Activated naive CD8-positive, alpha-beta T cell treated with anti-CD3 and anti-CD28 coated beads, Interleukin-2, amount 50 U/mL, for 16 hours (primary cell): ENCODE results near the gene ALS2CL.

Experiments used
- DNase-seq: peaks from one replicate; pipeline ENCODE4 v3.0.0-alpha.2; 2020; ENCODE audit warnings: low read depth, low spot score

The ALS2CL gene

GRCh38 chr3:46639221-46639620 is 54.3 kb downstream of the ALS2CL start:
- no peak for DNase-seq

DNA sequence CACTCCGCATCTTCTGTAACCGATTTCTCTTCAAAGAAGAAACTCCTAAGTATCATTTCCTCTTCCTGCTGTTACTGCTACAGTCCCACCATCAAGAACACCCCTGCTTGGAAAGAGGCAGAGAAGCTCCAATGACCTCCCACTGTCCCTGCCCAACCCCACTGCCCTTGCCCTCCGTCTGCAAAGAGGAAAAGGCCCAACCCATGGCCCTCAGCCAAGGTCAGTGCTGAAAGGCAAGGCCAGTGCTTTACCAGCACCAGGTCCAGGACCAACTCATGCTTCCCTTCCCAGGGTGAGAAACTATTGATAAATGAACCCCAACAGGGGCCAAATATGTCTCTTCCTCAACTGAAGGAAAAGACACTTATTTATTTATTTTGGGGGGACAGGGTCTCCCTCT is 58.6 kb downstream of the ALS2CL start:
- no peak for DNase-seq

GRCh38 chr3:46632792-46633191 is 60.7 kb downstream of the ALS2CL start:
- DNase-seq = no peak

GRCh38 chr3:46629551-46630517 is 63.6 kb downstream of the ALS2CL start:
- peak; percentile 60 for DNase-seq

- no peak for DNase-seq
Observed at GRCh38 chr3:46628901-46629369, 64.5 kb downstream of the ALS2CL start.

GRCh38 chr3:46627078-46627477 is 66.4 kb downstream of the ALS2CL start:
- DNase-seq = no peak

GRCh38 chr3:46626039-46626438 is 67.4 kb downstream of the ALS2CL start:
- no peak for DNase-seq

- DNase-seq = no peak
Observed at GRCh38 chr3:46624975-46625490, 68.4 kb downstream of the ALS2CL start.

DNA sequence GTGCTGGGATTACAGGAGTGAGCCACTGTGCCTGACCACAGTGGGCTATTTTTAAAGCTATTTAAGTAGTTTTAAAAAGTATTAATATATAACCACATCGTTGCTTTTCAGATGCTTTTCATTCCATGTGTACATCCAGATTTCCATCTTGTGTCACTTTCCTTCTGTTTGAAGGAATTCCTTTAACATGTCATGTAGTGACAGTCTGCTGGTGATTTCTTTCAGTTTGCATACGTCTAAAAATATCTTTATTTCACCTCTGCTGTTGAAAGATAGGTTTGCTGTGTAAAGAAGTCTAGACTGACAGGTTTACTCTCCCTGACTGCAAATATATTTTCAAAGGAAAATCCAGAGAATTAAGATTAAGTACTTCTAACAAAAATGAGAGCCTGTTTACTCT is 68.9 kb downstream of the ALS2CL start:
- DNase-seq = no peak

GRCh38 chr3:46619845-46620778 is 73.4 kb downstream of the ALS2CL start:
- no peak for DNase-seq
